ENCODE data around the gene KRT12. TPM values are rescaled to one million over a fixed set of nuclear protein-coding genes. Genes with fewer than 3 reads are reported as not detected.

The KRT12 gene
- total and polyA plus RNA-seq, 2 experiments from 2014 or later = not detected

- no peaks in the 10 kb centered on the region for H3K36me3 ChIP-seq (replicated peaks; ENCODE audit: insufficient read depth, low read depth)
- TF ChIP-seq EZH2phosphoT487 (IDR thresholded peaks at IDR 0.05; ENCODE audit: low read depth, severe bottlenecking, unreplicated experiment) (no peak), EZH2 (IDR thresholded peaks at IDR 0.05; ENCODE audit: borderline replicate concordance) (no peak), CTCF (IDR thresholded peaks at IDR 0.05; ENCODE audit: poor library complexity) (no peak)
Observed at GRCh38 chr17:40846515-40847144, 20.4 kb downstream of the KRT12 start.

GRCh38 chr17:40844671-40845107, 22.3 kb downstream of the KRT12 start:
- Histone ChIP-seq H3K4me1 (ENCODE audit: insufficient read depth) (peaks cover 9% of the 10 kb centered on the region), H3K27me3 (no peaks in the 10 kb centered on the region), H3K9me2 (replicated peaks; ENCODE audit: insufficient read depth) (no peaks in the 10 kb centered on the region), H3K9me3 (ENCODE audit: low read depth) (no peaks in the 10 kb centered on the region), H3K36me3 (replicated peaks; ENCODE audit: insufficient read depth, low read depth) (no peaks in the 10 kb centered on the region), H4K20me1 (ENCODE audit: insufficient read depth, poor library complexity, severe bottlenecking) (no peaks in the 10 kb centered on the region), H3K27ac (no peak overlapping the region), H3K79me2 (no peaks in the 10 kb centered on the region), H2AFZ (no peak overlapping the region), H3K4me3 (no peak overlapping the region), H3K4me2 (no peak overlapping the region)
- no peak for DNase-seq (ENCODE audit: low spot score)
- no peak for TF ChIP-seq EZH2 (IDR thresholded peaks at IDR 0.05; ENCODE audit: borderline replicate concordance)
- TF ChIP-seq CTCF (IDR thresholded peaks at IDR 0.05; ENCODE audit: poor library complexity) = no peak
- TF ChIP-seq EZH2phosphoT487 (IDR thresholded peaks at IDR 0.05; ENCODE audit: low read depth, severe bottlenecking, unreplicated experiment) = no peak
- 84% methylated on average over 4 of the region's 4 CpGs for WGBS (ENCODE audit: low lambda C conversion rate, missing lambda C conversion rate)

More at GRCh38 chr17:40846515-40847144, 20.4 kb downstream of the KRT12 start:
- Histone ChIP-seq H3K4me2 (no peak overlapping the region), H3K4me1 (ENCODE audit: insufficient read depth) (peaks cover 2% of the 10 kb centered on the region), H3K27me3 (no peaks in the 10 kb centered on the region), H3K79me2 (no peaks in the 10 kb centered on the region), H4K20me1 (ENCODE audit: insufficient read depth, poor library complexity, severe bottlenecking) (no peaks in the 10 kb centered on the region), H3K4me3 (no peak overlapping the region), H2AFZ (no peak overlapping the region), H3K9me3 (ENCODE audit: low read depth) (no peaks in the 10 kb centered on the region), H3K27ac (no peak overlapping the region), H3K9me2 (replicated peaks; ENCODE audit: insufficient read depth) (no peaks in the 10 kb centered on the region)
- DNase-seq (ENCODE audit: low spot score) = no peak
- 100% methylated on average over 1 of the region's 1 CpG for WGBS (ENCODE audit: low lambda C conversion rate, missing lambda C conversion rate)

- no peaks in the 10 kb centered on the region for H4K20me1 ChIP-seq (ENCODE audit: insufficient read depth, poor library complexity, severe bottlenecking)
- H3K27ac ChIP-seq = no peak overlapping the region
- no peaks in the 10 kb centered on the region for H3K36me3 ChIP-seq (replicated peaks; ENCODE audit: insufficient read depth, low read depth)
- no peak overlapping the region for H3K4me2 ChIP-seq
- WGBS (ENCODE audit: low lambda C conversion rate, missing lambda C conversion rate) = 56% methylated on average over 3 of the region's 3 CpGs
- no peaks in the 10 kb centered on the region for H3K9me3 ChIP-seq (ENCODE audit: low read depth)
- no peaks in the 10 kb centered on the region for H3K9me2 ChIP-seq (replicated peaks; ENCODE audit: insufficient read depth)
- peaks cover 9% of the 10 kb centered on the region for H3K4me1 ChIP-seq (ENCODE audit: insufficient read depth)
- no peak overlapping the region for H2AFZ ChIP-seq
- no peak for TF ChIP-seq EZH2phosphoT487 (IDR thresholded peaks at IDR 0.05; ENCODE audit: low read depth, severe bottlenecking, unreplicated experiment)
- TF ChIP-seq CTCF (IDR thresholded peaks at IDR 0.05; ENCODE audit: poor library complexity) = no peak
- TF ChIP-seq EZH2 (IDR thresholded peaks at IDR 0.05; ENCODE audit: borderline replicate concordance) = no peak
- no peaks in the 10 kb centered on the region for H3K79me2 ChIP-seq
- H3K27me3 ChIP-seq = no peaks in the 10 kb centered on the region
- DNase-seq (ENCODE audit: low spot score) = no peak
- no peak overlapping the region for H3K4me3 ChIP-seq
Observed at GRCh38 chr17:40843242-40843641, 23.8 kb downstream of the KRT12 start.
